HCT116 (cell line): ENCODE data around the gene TK2. TPM values are rescaled to one million over a fixed set of nuclear protein-coding genes. Genes with fewer than 3 reads are reported as not detected.

Experiments
- ATAC-seq: fragments of 200-7000 bp; cut with Tn5 transposase; 2 replicates; pipeline ENCODE4 v1.9.1; 2020; ENCODE audit warnings: mild to moderate bottlenecking, moderate library complexity
- BruUV-seq: library from RNA; stranded (reverse); fragments of 400-500 nt; replicated peaks from 2 replicates; lab custom pipeline; 2021; lab: Mats Ljungman, UMichigan
- CTCF ChIA-PET: fragments of 300-600 bp; sonication (Branson Sonifier 250); formaldehyde crosslinking; loops from one replicate; lab custom pipeline; 2021; ENCODE audit warnings: antibody characterized with exemption; lab: Charles Lee
- POLR2A ChIA-PET: fragments of 300-600, 350-600 bp; sonication (Branson Sonifier 250); formaldehyde crosslinking; loops from one replicate; lab custom pipeline; 2021; ENCODE audit warnings: antibody characterized with exemption; lab: Charles Lee
- RAD21 ChIA-PET, 2 experiments: fragments of 300-600 bp; sonication (Branson Sonifier 250); formaldehyde crosslinking; loops; one replicate each; lab custom pipeline; 2023; ENCODE audit warnings: low total read pairs in 2 of 2; ENCODE audit not compliant: uncharacterized antibody in 2 of 2, unreplicated experiment in 2 of 2, low non-redundant PET in 1 of 2; lab: Charles Lee
- DNase-seq: peaks from one replicate; pipeline ENCODE4 v3.0.0-alpha.2; 2010; ENCODE audit warnings: low read depth, low spot score
- H2AFZ ChIP-seq: fragments of 200-600 bp; shearing (Covaris generic), sonication (generic); 2 replicates; pipeline ENCODE4 v1.6.1; 2017; ENCODE audit warnings: low read depth, mixed run types, mixed read lengths, antibody characterized with exemption, low read length; ENCODE audit not compliant: poor library complexity, severe bottlenecking
- H3K27ac ChIP-seq: 2 replicates; pipeline ENCODE4 v1.5.1; 2012; ENCODE audit warnings: low read depth, low read length
- H3K27me3 ChIP-seq: fragments of 200-600 bp; sonication (generic); 2 replicates; pipeline ENCODE4 v1.6.1; 2016; ENCODE audit warnings: mixed run types, low read length, mixed read lengths; ENCODE audit not compliant: insufficient read depth
- H3K36me3 ChIP-seq, 2 experiments: fragments of 200-500 bp in 1 of 2; fragments of 200-600 bp in 1 of 2; sonication (Bioruptor generic) in 1 of 2; sonication (generic) in 1 of 2; 2 replicates each; pipeline versions ENCODE4 v1.5.1 to v1.6.1; 2014 to 2016; ENCODE audit warnings: low read length in 2 of 2, inconsistent platforms in 1 of 2, mixed read lengths in 1 of 2, mixed run types in 1 of 2; ENCODE audit not compliant: insufficient read depth in 2 of 2, control insufficient read depth in 1 of 2
- H3K4me1 ChIP-seq, 2 experiments: fragments of 200-600 bp in 1 of 2; sonication (generic) in 1 of 2; 2 replicates each; pipeline versions ENCODE4 v1.5.1 to v1.6.1; 2012 to 2017; ENCODE audit warnings: low read length in 2 of 2, inconsistent platforms in 1 of 2, mild to moderate bottlenecking in 1 of 2, mixed read lengths in 1 of 2, mixed run types in 1 of 2, moderate library complexity in 1 of 2; ENCODE audit not compliant: insufficient read depth in 2 of 2, control insufficient read depth in 1 of 2
- H3K4me2 ChIP-seq: fragments of 200-600 bp; sonication (generic); 2 replicates; pipeline ENCODE4 v1.6.1; 2017; ENCODE audit warnings: mixed run types, low read length, mixed read lengths
- H3K4me3 ChIP-seq, 2 experiments: fragments of 200-600 bp in 1 of 2; sonication (generic) in 1 of 2; replicated peaks in 1 of 2; 2 replicates each; pipeline ENCODE4 v1.5.1; 2011 to 2016; ENCODE audit warnings: low read length in 2 of 2, control low read depth in 1 of 2, low read depth in 1 of 2, mild to moderate bottlenecking in 1 of 2, mixed read lengths in 1 of 2, mixed run types in 1 of 2
- H3K79me2 ChIP-seq: fragments of 200-600 bp; sonication (generic); 2 replicates; pipeline ENCODE4 v1.6.1; 2017; ENCODE audit warnings: mild to moderate bottlenecking, mixed run types, low read length, moderate library complexity, mixed read lengths; ENCODE audit not compliant: insufficient read depth
- H3K9ac ChIP-seq: fragments of 200-600 bp; sonication (generic); 2 replicates; pipeline ENCODE4 v1.6.1; 2016; ENCODE audit warnings: low read length, mixed read lengths
- H3K9me2 ChIP-seq: fragments of 200-600 bp; sonication (generic), shearing (Covaris generic); 2 replicates; pipeline ENCODE4 v1.6.1; 2017; ENCODE audit warnings: mixed run types, mild to moderate bottlenecking, moderate library complexity; ENCODE audit not compliant: insufficient read depth
- H3K9me3 ChIP-seq, 2 experiments: fragments of 200-500 bp in 1 of 2; fragments of 200-600 bp in 1 of 2; sonication (Bioruptor generic) in 1 of 2; sonication (generic) in 1 of 2; 2 replicates each; pipeline ENCODE4 v1.6.1; 2014 to 2017; ENCODE audit warnings: low read length in 2 of 2, mixed read lengths in 2 of 2, inconsistent platforms in 1 of 2, low read depth in 1 of 2, mild to moderate bottlenecking in 1 of 2, mixed run types in 1 of 2, moderate library complexity in 1 of 2; ENCODE audit not compliant: control insufficient read depth in 1 of 2, insufficient read depth in 1 of 2
- H4K20me1 ChIP-seq: fragments of 200-600 bp; sonication (generic), shearing (Covaris generic); 2 replicates; pipeline ENCODE4 v1.6.1; 2017; ENCODE audit warnings: mixed run types, mild to moderate bottlenecking, moderate library complexity; ENCODE audit not compliant: insufficient read depth
- ATF3 ChIP-seq: IDR thresholded peaks from 2 replicates; pipeline ENCODE4 v1.6.1; 2012
- CBX3 ChIP-seq: IDR thresholded peaks from 2 replicates; pipeline ENCODE4 v1.6.1; 2012; ENCODE audit warnings: low read depth
- EGR1 ChIP-seq: IDR thresholded peaks from 2 replicates; pipeline ENCODE4 v1.6.1; 2012; ENCODE audit warnings: low read depth
- EZH2 ChIP-seq: fragments of 200-600 bp; sonication (generic); IDR thresholded peaks from 2 replicates; pipeline ENCODE4 v1.6.1; 2017; ENCODE audit warnings: antibody characterized with exemption, mixed run types
- JUND ChIP-seq: IDR thresholded peaks from 2 replicates; pipeline ENCODE4 v1.6.1; 2012
- MAX ChIP-seq: IDR thresholded peaks from 2 replicates; pipeline ENCODE4 v1.6.1; 2012
- POLR2A ChIP-seq: IDR thresholded peaks from 2 replicates; pipeline ENCODE4 v1.7.0; 2011; ENCODE audit warnings: borderline replicate concordance; ENCODE audit not compliant: insufficient read depth, insufficient read length; ENCODE audit errors: extremely low read depth
- RAD21 ChIP-seq: IDR thresholded peaks from 2 replicates; pipeline ENCODE4 v1.6.1; 2012; ENCODE audit warnings: low read depth, mild to moderate bottlenecking
- SIN3A ChIP-seq: IDR thresholded peaks from 2 replicates; pipeline ENCODE4 v1.6.1; 2012; ENCODE audit warnings: low read depth
- SP1 ChIP-seq: IDR thresholded peaks from 2 replicates; pipeline ENCODE4 v1.6.1; 2012; ENCODE audit warnings: low read depth
- SRF ChIP-seq: IDR thresholded peaks from 2 replicates; pipeline ENCODE4 v1.6.1; 2012; ENCODE audit warnings: low read depth
- TCF7L2 ChIP-seq: IDR thresholded peaks from 2 replicates; pipeline ENCODE4 v1.7.0; 2011; ENCODE audit warnings: borderline replicate concordance, inconsistent platforms; ENCODE audit not compliant: insufficient read depth, insufficient read length; ENCODE audit errors: extremely low read depth
- YY1 ChIP-seq: IDR thresholded peaks from 2 replicates; pipeline ENCODE4 v1.6.1; 2011; ENCODE audit warnings: low read length, low read depth, moderate library complexity, mild to moderate bottlenecking; ENCODE audit not compliant: insufficient replicate concordance; ENCODE audit errors: extremely low read depth
- ZBTB33 ChIP-seq: IDR thresholded peaks from 2 replicates; pipeline ENCODE4 v1.6.1; 2011; ENCODE audit warnings: mild to moderate bottlenecking, low read length, moderate library complexity; ENCODE audit not compliant: insufficient replicate concordance; ENCODE audit errors: extremely low read depth
- ZFX ChIP-seq: fragments of 450-650 bp; IDR thresholded peaks from 2 replicates; pipeline ENCODE4 v1.6.1; 2017
- ZNF274 ChIP-seq: fragments of 200-500 bp; sonication (Bioruptor generic); IDR thresholded peaks from 2 replicates; pipeline ENCODE4 v1.6.1; 2014; ENCODE audit warnings: mild to moderate bottlenecking, low read depth, low read length, inconsistent platforms
- intact Hi-C: fragments of 100-400 bp; cut with micrococcal nuclease; formaldehyde crosslinking; loops from 2 replicates; pipeline ENCODE4 v1.10.0; 2022
- total RNA-seq: library from RNA; stranded (reverse); gene quantifications from one replicate; pipeline ENCODE4 v1.2.1, GENCODE V29; 2021; ENCODE audit not compliant: unreplicated experiment
- TF ChIP-seq, protein P1 (sequence below): IDR thresholded peaks from 2 replicates; pipeline ENCODE4 v1.6.1; 2012; ENCODE audit warnings: low read depth

The TK2 gene
- total RNA-seq, 1 experiment from 2014 or later: 15.4 TPM

- DNase-seq (no peak), ATAC-seq (no peak)
- CTCF ChIA-PET: no interaction called here
- Histone ChIP-seq H3K9me2 (no peaks in the 10 kb centered on the region), H3K4me1 (no peaks in the 10 kb centered on the region), H3K36me3 (no peaks in the 10 kb centered on the region), H3K9ac (no peak overlapping the region), H3K9me3 (no peaks in the 10 kb centered on the region), H3K4me2 (no peak overlapping the region), H3K27me3 (no peaks in the 10 kb centered on the region), H3K79me2 (no peaks in the 10 kb centered on the region), H3K27ac (no peak overlapping the region), H3K4me3 (no peak overlapping the region), H2AFZ (no peak overlapping the region), H4K20me1 (no peaks in the 10 kb centered on the region)
- POLR2A ChIA-PET: no interaction called here
- TF ChIP-seq TCF7L2: no peak
- TF ChIP-seq ZNF274: no peak
- TF ChIP-seq ZFX: no peak
- TF ChIP-seq JUND: no peak
- no peak for TF ChIP-seq SP1
- TF ChIP-seq YY1: no peak
- no peak for TF ChIP-seq MAX
- BruUV-seq: no TSS peak
- RAD21 ChIA-PET: no interaction called here
- intact Hi-C loops: no loop called here
Observed at GRCh38 chr16:66489818-66490217, 60.1 kb downstream of the TK2 start.

- H3K9ac ChIP-seq: no peak overlapping the region
- BruUV-seq: no TSS peak
- H3K9me2 ChIP-seq: no peaks in the 10 kb centered on the region
- no peak overlapping the region for H3K27ac ChIP-seq
- CTCF ChIA-PET: no interaction called here
- H3K4me2 ChIP-seq: no peak overlapping the region
- H3K4me3 ChIP-seq: no peak overlapping the region
- no peaks in the 10 kb centered on the region for H3K4me1 ChIP-seq
- H2AFZ ChIP-seq: no peak overlapping the region
- H3K79me2 ChIP-seq: no peaks in the 10 kb centered on the region
- RAD21 ChIA-PET: no interaction called here
- H4K20me1 ChIP-seq: no peaks in the 10 kb centered on the region
- no peak for DNase-seq
- ATAC-seq: no peak
- no peaks in the 10 kb centered on the region for H3K9me3 ChIP-seq
- H3K36me3 ChIP-seq: no peaks in the 10 kb centered on the region
- intact Hi-C loops: no loop called here
- POLR2A ChIA-PET: no interaction called here
- H3K27me3 ChIP-seq: no peaks in the 10 kb centered on the region
- TF ChIP-seq ZNF274: no peak
- no peak for TF ChIP-seq POLR2A
- TF ChIP-seq, protein P1, sequence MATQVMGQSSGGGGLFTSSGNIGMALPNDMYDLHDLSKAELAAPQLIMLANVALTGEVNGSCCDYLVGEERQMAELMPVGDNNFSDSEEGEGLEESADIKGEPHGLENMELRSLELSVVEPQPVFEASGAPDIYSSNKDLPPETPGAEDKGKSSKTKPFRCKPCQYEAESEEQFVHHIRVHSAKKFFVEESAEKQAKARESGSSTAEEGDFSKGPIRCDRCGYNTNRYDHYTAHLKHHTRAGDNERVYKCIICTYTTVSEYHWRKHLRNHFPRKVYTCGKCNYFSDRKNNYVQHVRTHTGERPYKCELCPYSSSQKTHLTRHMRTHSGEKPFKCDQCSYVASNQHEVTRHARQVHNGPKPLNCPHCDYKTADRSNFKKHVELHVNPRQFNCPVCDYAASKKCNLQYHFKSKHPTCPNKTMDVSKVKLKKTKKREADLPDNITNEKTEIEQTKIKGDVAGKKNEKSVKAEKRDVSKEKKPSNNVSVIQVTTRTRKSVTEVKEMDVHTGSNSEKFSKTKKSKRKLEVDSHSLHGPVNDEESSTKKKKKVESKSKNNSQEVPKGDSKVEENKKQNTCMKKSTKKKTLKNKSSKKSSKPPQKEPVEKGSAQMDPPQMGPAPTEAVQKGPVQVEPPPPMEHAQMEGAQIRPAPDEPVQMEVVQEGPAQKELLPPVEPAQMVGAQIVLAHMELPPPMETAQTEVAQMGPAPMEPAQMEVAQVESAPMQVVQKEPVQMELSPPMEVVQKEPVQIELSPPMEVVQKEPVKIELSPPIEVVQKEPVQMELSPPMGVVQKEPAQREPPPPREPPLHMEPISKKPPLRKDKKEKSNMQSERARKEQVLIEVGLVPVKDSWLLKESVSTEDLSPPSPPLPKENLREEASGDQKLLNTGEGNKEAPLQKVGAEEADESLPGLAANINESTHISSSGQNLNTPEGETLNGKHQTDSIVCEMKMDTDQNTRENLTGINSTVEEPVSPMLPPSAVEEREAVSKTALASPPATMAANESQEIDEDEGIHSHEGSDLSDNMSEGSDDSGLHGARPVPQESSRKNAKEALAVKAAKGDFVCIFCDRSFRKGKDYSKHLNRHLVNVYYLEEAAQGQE: no peak
- TF ChIP-seq EZH2: no peak
- TF ChIP-seq ATF3: no peak
- TF ChIP-seq SIN3A: no peak
- no peak for TF ChIP-seq RAD21
- no peak for TF ChIP-seq ZBTB33
- no peak for TF ChIP-seq EGR1
- no peak for TF ChIP-seq SRF
- TF ChIP-seq JUND: no peak
- no peak for TF ChIP-seq CBX3
- no peak for TF ChIP-seq ZFX
Observed at GRCh38 chr16:66489385-66489784, 60.5 kb downstream of the TK2 start.
